ENCODE data around the gene MAP3K15.
"Not testable (repeated sequence)": the region's sequence is repeated elsewhere in the genome, so short reads cannot be mapped to it uniquely, and the experiment has no call there.

Gene MAP3K15

GRCh38 chrX:19539665-19540064 lies 24.4 kb upstream of the MAP3K15 start:
- no peak for DNase-seq

GRCh38 chrX:19535476-19535875 lies 20.2 kb upstream of the MAP3K15 start:
- no peak for DNase-seq

GRCh38 chrX:19532709-19533108 lies 17.4 kb upstream of the MAP3K15 start:
- no peak for DNase-seq

GRCh38 chrX:19517965-19518364 lies 2.7 kb upstream of the MAP3K15 start:
- DNase-seq, result no peak

GRCh38 chrX:19515615-19516105 lies 352 bp upstream of the MAP3K15 start:
- DNase-seq, result no peak

- no peak for DNase-seq
These were observed 1.9 kb downstream of the MAP3K15 start for GRCh38 chrX:19513383-19513782.

- DNase-seq, result no peak
These were observed 2.3 kb downstream of the MAP3K15 start for GRCh38 chrX:19512961-19513360.

- DNase-seq, result no peak
These were observed 2.9 kb downstream of the MAP3K15 start for GRCh38 chrX:19512359-19512758.

GRCh38 chrX:19511796-19512195 lies 3.5 kb downstream of the MAP3K15 start:
- not testable (repeated sequence) for DNase-seq

- DNase-seq, result no peak
These were observed 18.6 kb downstream of the MAP3K15 start for GRCh38 chrX:19496711-19497110.

GRCh38 chrX:19487520-19488200 lies 27.6 kb downstream of the MAP3K15 start:
- no peak for DNase-seq

- DNase-seq, result no peak
These were observed 35.9 kb downstream of the MAP3K15 start for GRCh38 chrX:19479458-19479857.

GRCh38 chrX:19468383-19468782 lies 46.9 kb downstream of the MAP3K15 start:
- not testable (repeated sequence) for DNase-seq

GRCh38 chrX:19462879-19463278 lies 52.4 kb downstream of the MAP3K15 start:
- no peak for DNase-seq

GRCh38 chrX:19462231-19462630 lies 53.1 kb downstream of the MAP3K15 start:
- no peak for DNase-seq

GRCh38 chrX:19457662-19458061 lies 57.6 kb downstream of the MAP3K15 start:
- DNase-seq, result no peak

- DNase-seq, result no peak
These were observed 67.2 kb downstream of the MAP3K15 start for GRCh38 chrX:19448077-19448476.

GRCh38 chrX:19446397-19446796 lies 68.9 kb downstream of the MAP3K15 start:
- no peak for DNase-seq

- not testable (repeated sequence) for DNase-seq
These were observed 69.5 kb downstream of the MAP3K15 start for GRCh38 chrX:19445772-19446171.

- DNase-seq, result no peak
These were observed 71.3 kb downstream of the MAP3K15 start for GRCh38 chrX:19443869-19444526.

GRCh38 chrX:19440713-19441112 lies 74.6 kb downstream of the MAP3K15 start:
- DNase-seq, result no peak

GRCh38 chrX:19422661-19423060 lies 92.6 kb downstream of the MAP3K15 start:
- DNase-seq, result not testable (repeated sequence)

- no peak for DNase-seq
These were observed 105.0 kb downstream of the MAP3K15 start for GRCh38 chrX:19410259-19410658.

GRCh38 chrX:19403696-19404095 lies 111.6 kb downstream of the MAP3K15 start:
- no peak for DNase-seq

GRCh38 chrX:19392703-19393102 lies 122.6 kb downstream of the MAP3K15 start:
- no peak for DNase-seq

Data from SIG-M5 (cell line).